Body of pancreas (tissue), 4 donors: ENCODE data around the gene EHBP1.

Source experiments
- CTCF ChIP-seq, 7 experiments: fragments of 450-650 bp in 4 of 7; fragments of 200-600 bp in 3 of 7; sonication (generic) in 3 of 7; IDR thresholded peaks; one replicate each; pipeline ENCODE4 v1.5.1; 2016 to 2019; ENCODE audit warnings: antibody characterized with exemption in 7 of 7
- POLR2A ChIP-seq, 3 donors: fragments of 450-650 bp; IDR thresholded peaks; one replicate each; pipeline ENCODE4 v1.6.1; 2016; ENCODE audit warnings: antibody characterized with exemption in 3 of 3, mild to moderate bottlenecking in 2 of 3

GRCh38 chr2:62814123-62814522 is 108.6 kb downstream of the EHBP1 start:
- TF ChIP-seq CTCF (IDR thresholded peaks at IDR 0.05) (no peak), POLR2A (IDR thresholded peaks at IDR 0.05) (no peak)
